Activated CD4-positive, alpha-beta memory T cell treated with anti-CD3 and anti-CD28 coated beads, Interleukin-2, amount 10 ng/mL, durations not matched to agents 7 days and 5 days (primary cell): ENCODE data around the gene PDE6D. TPM values are rescaled to one million over a fixed set of nuclear protein-coding genes. Genes with fewer than 3 reads are reported as not detected.
A peak's percentile ranks its signal among the peaks of the same experiment; 100 is the strongest.

Source experiments
- CTCF ChIA-PET: fragments of 350-600 bp; sonication (Branson Sonifier 250); formaldehyde crosslinking; loops from one replicate; lab custom pipeline; 2021; ENCODE audit warnings: antibody characterized with exemption, inconsistent platforms; lab: Charles Lee
- POLR2A ChIA-PET: fragments of 350-600 bp; sonication (Branson Sonifier 250); formaldehyde crosslinking; loops from one replicate; lab custom pipeline; 2021; ENCODE audit warnings: antibody characterized with exemption; lab: Charles Lee
- DNase-seq: peaks from one replicate; pipeline ENCODE4 v3.0.0-alpha.2; 2020
- H3K27ac Mint-ChIP-seq: one replicate; pipeline ENCODE4 v1.8.0; 2021; ENCODE audit warnings: mild to moderate bottlenecking, mixed read lengths
- H3K27me3 Mint-ChIP-seq: one replicate; pipeline ENCODE4 v1.8.0; 2021; ENCODE audit warnings: mixed read lengths
- H3K36me3 Mint-ChIP-seq: one replicate; pipeline ENCODE4 v1.8.0; 2021; ENCODE audit warnings: low read depth, mixed read lengths
- H3K4me1 Mint-ChIP-seq: one replicate; pipeline ENCODE4 v1.8.0; 2021; ENCODE audit warnings: mixed read lengths
- H3K4me3 Mint-ChIP-seq: one replicate; pipeline ENCODE4 v1.8.0; 2021; ENCODE audit warnings: mild to moderate bottlenecking, mixed read lengths
- H3K9me3 Mint-ChIP-seq: one replicate; pipeline ENCODE4 v1.8.0; 2021; ENCODE audit warnings: mixed read lengths
- total RNA-seq, 2 experiments: library from RNA; stranded (reverse); gene quantifications; one replicate each; pipeline ENCODE4 v1.2.3, GENCODE V29; 2021

The PDE6D gene
- total RNA-seq: 10 to 100 TPM; 36.7 to 37.7 TPM

GRCh38 chr2:231780909-231781797 is at the start of gene PDE6D:
Gene PDE6D, minus strand, starts transcription at chr2:231781282. Its CDS starts 168 bp downstream, at chr2:231781114.
- Mint-ChIP-seq H3K36me3 (peaks cover 6% of the 10 kb centered on the region), H3K4me3 (peak within 1 kb of the TSS; percentile 96), H3K27ac (peak within 1 kb of the TSS; percentile 90), H3K27me3 (no peaks in the 10 kb centered on the region), H3K9me3 (no peaks in the 10 kb centered on the region), H3K4me1 (peaks cover 53% of the 10 kb centered on the region)
- peak; percentile 96 for DNase-seq
- POLR2A ChIA-PET: interaction anchor here (0.6 to 1.5 kb wide), 9 partner anchors 9 to 181 kb away, joined by 3 to 4 read pairs (median 3); partner anchors contain the start of genes DIS3L2 and PTMA
- CTCF ChIA-PET: interaction anchor here (1.3 kb wide), 1 partner anchor 74 kb away, joined by 3 read pairs; no protein-coding TSS in a partner anchor

GRCh38 chr2:231821908-231822307 is 40.8 kb upstream of the PDE6D start:
- no peaks in the 10 kb centered on the region for H3K4me1 Mint-ChIP-seq
- H3K4me3 Mint-ChIP-seq: no peak overlapping the region
- H3K9me3 Mint-ChIP-seq: no peaks in the 10 kb centered on the region
- no peak for DNase-seq
- ChIA-PET CTCF (no interaction called here), POLR2A (no interaction called here)
- no peaks in the 10 kb centered on the region for H3K27me3 Mint-ChIP-seq
- no peaks in the 10 kb centered on the region for H3K36me3 Mint-ChIP-seq
- no peak overlapping the region for H3K27ac Mint-ChIP-seq

GRCh38 chr2:231820786-231821303 is 39.8 kb upstream of the PDE6D start:
- Mint-ChIP-seq H3K9me3 (no peaks in the 10 kb centered on the region), H3K4me1 (no peaks in the 10 kb centered on the region), H3K36me3 (no peaks in the 10 kb centered on the region), H3K27me3 (no peaks in the 10 kb centered on the region), H3K4me3 (no peak overlapping the region), H3K27ac (no peak overlapping the region)
- ChIA-PET POLR2A (no interaction called here), CTCF (no interaction called here)
- no peak for DNase-seq

- CTCF ChIA-PET: no interaction called here
- no peak overlapping the region for H3K27ac Mint-ChIP-seq
Measured at GRCh38 chr2:231819447-231820042, 38.5 kb upstream of the PDE6D start.

GRCh38 chr2:231816327-231817026 is 35.4 kb upstream of the PDE6D start:
- Mint-ChIP-seq H3K4me3 (no peak overlapping the region), H3K4me1 (no peaks in the 10 kb centered on the region), H3K9me3 (no peaks in the 10 kb centered on the region), H3K27ac (no peak overlapping the region), H3K27me3 (no peaks in the 10 kb centered on the region), H3K36me3 (peaks cover 7% of the 10 kb centered on the region)
- CTCF ChIA-PET: no interaction called here
- DNase-seq: no peak
- POLR2A ChIA-PET: no interaction called here

More at GRCh38 chr2:231819447-231820042, 38.5 kb upstream of the PDE6D start:
- H3K9me3 Mint-ChIP-seq: no peaks in the 10 kb centered on the region
- no peaks in the 10 kb centered on the region for H3K4me1 Mint-ChIP-seq
- H3K36me3 Mint-ChIP-seq: no peaks in the 10 kb centered on the region
- no peak overlapping the region for H3K4me3 Mint-ChIP-seq
- no peak for DNase-seq
- no peaks in the 10 kb centered on the region for H3K27me3 Mint-ChIP-seq
- POLR2A ChIA-PET: no interaction called here

GRCh38 chr2:231810905-231811304 is 29.8 kb upstream of the PDE6D start:
- no peaks in the 10 kb centered on the region for H3K4me1 Mint-ChIP-seq
- peaks cover 24% of the 10 kb centered on the region for H3K36me3 Mint-ChIP-seq
- no peaks in the 10 kb centered on the region for H3K27me3 Mint-ChIP-seq
- no peak for DNase-seq
- no peak overlapping the region for H3K4me3 Mint-ChIP-seq
- no peak overlapping the region for H3K27ac Mint-ChIP-seq
- H3K9me3 Mint-ChIP-seq: no peaks in the 10 kb centered on the region
- POLR2A ChIA-PET: no interaction called here
- CTCF ChIA-PET: no interaction called here

GRCh38 chr2:231807020-231807419 is 25.9 kb upstream of the PDE6D start:
- no peak overlapping the region for H3K27ac Mint-ChIP-seq
- DNase-seq: no peak
- H3K4me3 Mint-ChIP-seq: no peak overlapping the region
- ChIA-PET POLR2A (no interaction called here), CTCF (no interaction called here)
- H3K27me3 Mint-ChIP-seq: no peaks in the 10 kb centered on the region
- H3K4me1 Mint-ChIP-seq: peaks cover 4% of the 10 kb centered on the region
- H3K36me3 Mint-ChIP-seq: peaks cover 35% of the 10 kb centered on the region
- no peaks in the 10 kb centered on the region for H3K9me3 Mint-ChIP-seq

- Mint-ChIP-seq H3K4me3 (no peak overlapping the region), H3K27ac (no peak overlapping the region), H3K36me3 (peaks cover 41% of the 10 kb centered on the region), H3K27me3 (no peaks in the 10 kb centered on the region), H3K9me3 (no peaks in the 10 kb centered on the region), H3K4me1 (peaks cover 4% of the 10 kb centered on the region)
- DNase-seq: no peak
- ChIA-PET CTCF (interaction anchor here (0.7 kb wide), 1 partner anchor 128 kb away, joined by 4 read pairs; no protein-coding TSS in a partner anchor), POLR2A (no interaction called here)
Measured at GRCh38 chr2:231803501-231804138, 22.5 kb upstream of the PDE6D start.

- Mint-ChIP-seq H3K4me1 (peaks cover 4% of the 10 kb centered on the region), H3K4me3 (no peak overlapping the region), H3K9me3 (no peaks in the 10 kb centered on the region), H3K36me3 (peaks cover 50% of the 10 kb centered on the region), H3K27ac (no peak overlapping the region), H3K27me3 (no peaks in the 10 kb centered on the region)
- ChIA-PET CTCF (interaction anchor here (0.6 to 1.7 kb wide), 8 partner anchors 17 to 552 kb away, joined by 3 to 8 read pairs (median 4); no protein-coding TSS in a partner anchor), POLR2A (interaction anchor here (2.0 kb wide), 1 partner anchor 14 kb away, joined by 4 read pairs; the partner anchor contains the start of gene COPS7B)
- peak; percentile 55 for DNase-seq
Measured at GRCh38 chr2:231800493-231801091, 19.5 kb upstream of the PDE6D start.

GRCh38 chr2:231795525-231796327 is 14.6 kb upstream of the PDE6D start:
- no peak overlapping the region for H3K4me3 Mint-ChIP-seq
- CTCF ChIA-PET: no interaction called here
- peaks cover 51% of the 10 kb centered on the region for H3K36me3 Mint-ChIP-seq
- DNase-seq: no peak
- H3K4me1 Mint-ChIP-seq: no peaks in the 10 kb centered on the region
- H3K27me3 Mint-ChIP-seq: no peaks in the 10 kb centered on the region
- H3K27ac Mint-ChIP-seq: no peak overlapping the region
- no peaks in the 10 kb centered on the region for H3K9me3 Mint-ChIP-seq
- POLR2A ChIA-PET: interaction anchor here (0.8 to 1.2 kb wide), 3 partner anchors 10 to 14 kb away, joined by 3 read pairs; partner anchors contain the start of gene PDE6D

GRCh38 chr2:231794383-231794782 is 13.3 kb upstream of the PDE6D start:
- CTCF ChIA-PET: interaction anchor here (0.5 to 1.0 kb wide), 2 partner anchors 30 to 151 kb away, joined by 3 to 4 read pairs; no protein-coding TSS in a partner anchor
- H3K36me3 Mint-ChIP-seq: peaks cover 56% of the 10 kb centered on the region

More at GRCh38 chr2:231794383-231794782, 13.3 kb upstream of the PDE6D start:
- POLR2A ChIA-PET: no interaction called here
- no peak overlapping the region for H3K27ac Mint-ChIP-seq
- no peak overlapping the region for H3K4me3 Mint-ChIP-seq
- no peaks in the 10 kb centered on the region for H3K4me1 Mint-ChIP-seq
- no peak for DNase-seq
- H3K9me3 Mint-ChIP-seq: no peaks in the 10 kb centered on the region
- no peaks in the 10 kb centered on the region for H3K27me3 Mint-ChIP-seq
